ENCODE results near the gene GLT8D2. TPM values are rescaled to one million over a fixed set of nuclear protein-coding genes. Genes with fewer than 3 reads are reported as not detected.

The GLT8D2 gene
- polyA plus RNA-seq, 1 donor: 40.1 TPM

DNA sequence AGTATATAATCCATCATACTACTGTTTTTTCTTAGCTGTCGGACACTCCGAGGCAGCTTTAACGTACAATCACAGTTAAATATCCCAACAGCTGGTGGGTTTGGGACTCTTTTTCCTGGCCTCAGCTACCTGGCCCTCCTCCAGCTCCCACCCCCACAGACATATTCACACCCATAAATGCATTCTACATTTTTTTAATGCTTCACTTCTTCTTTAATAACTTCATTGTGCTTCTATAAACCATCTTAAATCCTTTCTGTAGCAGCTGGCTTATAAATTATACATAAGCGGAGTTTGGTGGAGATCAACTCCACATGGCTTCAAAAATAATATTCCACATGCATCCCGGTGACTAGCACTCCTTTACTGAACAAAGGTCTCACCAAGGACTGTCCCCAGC lies 51.0 kb downstream of the GLT8D2 start:
- DNase-seq: peak; percentile 43

DNA sequence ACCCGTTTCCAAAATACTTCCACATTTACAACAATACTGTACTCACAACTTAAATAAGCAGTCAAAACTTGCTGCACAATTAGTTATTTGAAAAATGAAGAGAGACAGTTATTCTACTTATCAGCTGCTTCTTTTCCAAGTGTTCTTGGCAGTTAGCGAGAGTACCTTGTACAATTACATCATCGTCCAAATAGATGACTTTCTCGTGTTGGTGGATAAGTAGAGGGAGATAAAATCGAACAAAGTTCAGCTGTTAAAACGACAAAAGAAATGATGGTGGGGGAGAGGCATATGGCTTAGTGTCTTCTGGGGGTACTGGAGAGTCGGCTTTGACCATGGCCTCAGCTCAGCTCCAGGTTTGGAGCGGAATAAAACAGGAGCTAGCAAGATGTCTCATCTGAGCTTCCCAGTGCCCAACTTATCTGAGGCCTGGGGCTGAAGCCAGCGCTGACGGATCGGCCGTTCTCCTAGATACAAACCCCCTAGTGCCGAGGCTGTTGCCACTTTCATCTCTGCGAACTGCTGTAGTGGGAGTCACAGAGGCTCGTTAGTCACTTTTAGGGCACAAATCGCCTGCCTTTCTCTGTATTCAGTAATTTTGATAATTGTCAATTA lies 52.6 kb downstream of the GLT8D2 start:
- DNase-seq: no peak

DNA sequence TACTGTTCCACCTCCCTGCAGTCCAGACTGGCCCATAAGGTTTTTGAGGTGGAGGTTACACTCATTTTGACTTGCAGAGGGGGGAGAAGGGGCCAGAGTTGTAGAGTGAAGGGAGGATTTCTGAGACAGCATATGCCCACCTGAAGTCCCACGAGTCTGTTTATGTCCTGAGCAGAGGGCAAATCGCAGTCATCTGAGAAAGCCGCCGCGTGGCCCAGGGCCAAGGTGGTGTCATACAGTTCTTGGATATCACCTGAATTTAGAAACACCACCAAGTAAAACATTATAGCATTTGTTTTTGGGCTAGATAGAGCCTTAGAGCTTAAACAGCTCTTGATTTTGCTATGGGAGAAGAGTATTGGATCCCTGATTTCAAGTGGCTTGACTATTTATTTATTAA lies 53.4 kb downstream of the GLT8D2 start:
- no peak for DNase-seq

DNA sequence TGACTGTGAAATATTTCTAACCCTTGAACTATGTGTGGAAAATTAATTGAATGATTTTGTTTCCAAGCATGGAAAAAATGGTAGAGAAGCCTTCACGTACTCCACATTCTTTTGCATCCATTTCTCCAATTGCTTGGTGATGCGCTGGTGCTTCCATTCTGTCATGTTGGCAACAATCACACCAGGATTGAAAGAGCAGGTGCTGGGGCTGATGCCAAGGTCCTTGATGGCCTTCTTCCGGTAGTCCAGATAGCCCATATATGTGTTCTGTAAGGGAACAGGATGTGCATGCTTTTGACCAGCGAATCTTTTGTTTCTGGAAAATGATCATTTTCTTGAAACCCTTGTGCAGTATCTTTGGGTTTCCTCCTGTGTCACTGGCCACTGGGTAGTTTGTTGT lies 55.8 kb downstream of the GLT8D2 start:
- DNase-seq: peak; percentile 36

DNA sequence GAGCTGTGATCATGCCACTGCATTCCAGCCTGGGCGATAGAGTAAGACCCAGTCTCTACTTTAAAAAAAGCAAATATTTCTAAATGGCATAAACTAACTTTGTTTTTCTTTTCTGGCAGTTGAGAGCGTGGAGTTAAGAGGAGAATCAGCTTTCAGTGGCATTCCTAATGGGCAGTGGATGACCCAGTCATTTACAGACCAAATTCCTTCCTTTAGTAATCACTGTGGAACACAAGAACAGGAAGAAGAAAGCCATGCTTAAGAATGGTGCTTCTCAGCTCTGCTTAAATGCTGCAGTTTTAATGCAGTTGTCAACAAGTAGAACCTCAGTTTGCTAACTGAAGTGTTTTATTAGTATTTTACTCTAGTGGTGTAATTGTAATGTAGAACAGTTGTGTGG lies 63.2 kb downstream of the GLT8D2 start:
- DNase-seq: no peak

DNA sequence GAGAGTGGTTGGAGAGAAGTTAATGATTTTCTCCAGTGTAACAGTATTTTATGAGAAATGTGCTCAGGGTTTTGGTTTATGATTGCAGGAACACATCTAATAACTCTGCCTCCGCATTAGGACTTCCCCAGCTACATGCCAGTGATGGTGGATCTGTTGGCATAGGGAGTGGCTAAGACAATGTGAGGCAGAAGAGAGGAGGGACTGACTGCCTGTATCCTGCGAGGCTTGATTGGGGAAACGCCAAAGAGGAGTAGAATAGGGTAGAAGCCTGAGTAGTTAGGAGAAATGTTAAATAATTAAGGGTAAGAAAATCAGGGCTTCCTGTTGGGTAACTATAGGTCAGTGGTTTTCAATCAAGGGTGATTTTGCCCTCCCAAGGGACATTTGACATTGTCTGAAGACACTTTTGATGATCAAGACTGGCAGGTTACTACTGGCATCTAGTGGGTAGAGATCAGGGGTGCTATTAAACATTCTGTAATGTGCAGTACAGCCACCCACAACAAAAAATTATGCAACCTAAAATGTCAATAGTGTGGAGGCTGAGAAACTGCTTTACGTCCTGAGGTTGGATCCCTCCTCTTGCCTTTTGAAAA lies 71.5 kb downstream of the GLT8D2 start:
- DNase-seq: no peak

DNA sequence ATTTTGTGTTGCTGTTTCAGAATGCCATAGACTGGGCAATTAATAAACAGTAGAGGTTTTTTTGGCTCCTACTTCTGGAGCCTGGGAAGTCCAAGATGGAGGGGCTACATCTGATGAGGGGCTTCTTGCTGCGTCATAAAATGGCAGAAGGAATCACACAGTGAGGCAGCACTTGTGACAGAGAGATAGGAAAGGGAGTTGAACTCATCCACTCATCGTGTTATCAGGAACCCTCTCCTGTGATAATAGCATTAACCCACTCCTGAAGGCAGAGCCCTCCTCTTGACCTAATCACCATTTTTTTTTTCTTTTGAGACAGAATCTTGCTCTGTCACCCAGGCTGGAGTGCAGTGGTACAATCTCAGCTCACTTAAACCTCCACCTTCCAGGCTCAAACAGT lies 74.6 kb downstream of the GLT8D2 start:
- no peak for DNase-seq

DNA sequence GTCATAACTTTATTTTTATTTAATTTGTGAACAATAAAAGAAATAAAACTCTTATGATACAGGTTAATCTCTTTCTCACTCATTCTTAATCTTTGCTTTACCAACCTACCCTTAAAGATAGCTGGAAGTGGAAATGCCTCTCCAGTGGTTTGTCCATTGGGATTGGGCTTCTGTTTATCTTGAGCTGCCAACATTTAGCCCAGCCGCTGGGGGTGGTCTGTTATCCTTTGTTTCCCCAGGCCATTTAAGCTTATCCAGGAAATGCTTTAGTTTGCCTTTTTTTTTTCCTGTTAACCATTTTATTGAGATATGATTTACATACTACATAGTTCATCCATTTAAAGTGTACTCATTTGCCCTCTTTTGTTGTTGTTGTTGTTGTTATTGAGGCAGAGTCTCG lies 76.1 kb downstream of the GLT8D2 start:
- DNase-seq: no peak

DNA sequence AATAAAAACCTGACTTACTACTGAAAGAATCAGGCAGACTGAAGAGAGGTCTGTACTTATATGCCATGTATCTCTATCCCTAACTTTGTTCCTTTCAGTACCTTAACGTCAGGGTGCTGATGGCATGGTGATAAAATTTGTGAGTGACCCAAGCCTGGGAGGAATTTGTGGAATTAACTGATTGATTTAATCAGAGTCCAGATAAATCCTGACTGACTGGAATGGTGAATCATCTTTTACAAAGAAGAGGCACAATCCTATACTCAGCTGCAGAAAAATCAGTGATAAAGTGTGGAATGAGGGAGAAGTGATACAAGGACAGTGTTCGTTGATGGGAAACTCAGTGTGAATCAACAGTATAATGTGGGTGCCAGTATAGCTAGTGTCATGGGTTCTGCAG lies 80.6 kb downstream of the GLT8D2 start:
- no peak for DNase-seq

DNA sequence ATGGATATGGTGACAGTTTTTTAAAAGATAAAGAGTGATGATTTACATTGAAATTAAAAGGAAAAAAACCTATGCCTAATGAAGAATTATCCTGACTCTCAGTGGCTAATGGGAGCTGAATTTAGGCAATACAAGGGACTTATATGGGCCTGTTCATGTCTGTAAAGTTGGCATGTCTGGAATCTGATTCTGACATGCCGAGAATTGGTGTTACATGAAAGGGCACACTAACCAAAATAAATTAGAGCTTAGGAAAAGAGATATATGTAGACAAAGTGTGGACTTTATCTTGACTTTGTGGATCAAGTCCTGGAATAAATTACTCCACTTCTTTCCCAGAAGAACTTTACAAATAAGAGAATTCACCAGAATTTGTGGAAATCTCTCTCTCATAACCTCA lies 83.3 kb downstream of the GLT8D2 start:
- no peak for DNase-seq

DNA sequence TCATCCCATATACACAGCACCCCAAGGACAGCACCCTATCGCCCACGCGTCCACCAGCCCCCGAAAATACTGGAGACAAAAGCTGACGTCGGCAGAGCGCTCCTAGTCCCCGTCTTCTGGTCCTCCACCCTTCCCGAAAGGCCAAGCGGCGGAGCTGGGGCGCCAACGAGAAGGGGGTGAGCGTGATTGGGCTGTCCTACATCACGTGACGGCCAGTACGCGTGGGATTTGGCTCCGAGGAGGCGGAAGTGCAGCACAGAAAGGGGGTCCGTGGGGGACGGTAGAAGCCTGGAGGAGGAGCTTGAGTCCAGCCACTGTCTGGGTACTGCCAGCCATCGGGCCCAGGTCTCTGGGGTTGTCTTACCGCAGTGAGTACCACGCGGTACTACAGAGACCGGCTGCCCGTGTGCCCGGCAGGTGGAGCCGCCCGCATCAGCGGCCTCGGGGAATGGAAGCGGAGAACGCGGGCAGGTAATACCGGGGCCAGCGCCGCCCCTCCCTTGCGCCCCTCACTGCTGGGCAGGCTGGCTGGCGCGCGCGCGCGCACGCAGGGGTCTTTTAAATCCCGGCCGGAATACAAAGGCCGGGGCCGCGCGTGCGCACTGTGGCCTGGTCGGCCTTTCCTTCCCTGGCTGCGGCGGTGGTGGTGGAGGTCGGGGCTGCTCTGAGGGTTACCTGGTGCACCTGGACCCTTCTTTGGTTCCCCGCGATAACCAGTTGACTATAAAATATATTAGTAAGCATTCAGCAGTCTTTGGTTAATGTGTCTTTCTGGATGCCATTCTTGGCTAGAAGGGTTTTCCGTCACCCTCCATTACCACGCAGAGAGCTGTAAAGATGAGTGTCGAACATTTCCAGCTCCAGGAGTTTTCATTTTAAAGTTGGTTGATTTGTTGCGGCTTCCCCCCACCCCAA lies 84.1 kb downstream of the GLT8D2 start, which contains the start of gene TDG:
TDG (plus strand) TSS at position 283 of the 915 bp plus-strand sequence; CDS start at position 449, 166 bp downstream.
- peak; percentile 99 for DNase-seq

DNA sequence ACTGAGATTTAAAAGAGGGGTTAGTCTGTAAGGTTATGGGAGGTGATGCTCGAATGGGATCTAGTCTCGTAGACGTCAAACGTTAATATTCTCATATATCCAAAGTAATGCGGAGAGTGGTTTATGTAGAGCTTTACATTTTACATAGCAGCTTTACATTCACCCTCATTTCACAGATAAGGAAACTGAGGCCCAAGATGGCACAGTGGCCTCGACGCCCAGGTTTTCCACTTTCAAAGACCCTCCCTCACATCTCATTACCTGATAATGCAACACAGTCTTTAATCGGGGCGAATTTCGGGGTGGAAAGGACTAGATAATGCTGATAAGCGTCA lies 84.8 kb downstream of the GLT8D2 start:
- no peak for DNase-seq

DNA sequence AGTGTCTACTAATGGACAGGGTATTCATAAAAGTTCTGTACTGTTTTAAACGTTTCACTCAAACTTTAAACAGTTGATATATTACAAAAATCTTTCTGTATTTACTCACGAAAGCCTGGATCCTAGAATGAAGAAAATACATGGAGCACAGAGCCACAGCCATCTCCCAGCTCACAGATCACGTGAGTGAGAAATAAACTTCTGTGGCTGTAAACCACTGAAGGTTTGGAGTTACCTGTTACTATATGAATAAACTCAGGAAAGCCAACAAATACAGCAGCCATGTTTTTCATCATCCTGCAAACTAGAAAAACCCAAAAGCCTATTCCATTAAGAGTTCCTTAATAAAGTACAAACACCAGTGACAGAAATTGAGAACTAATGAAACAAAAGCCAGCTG lies 85.2 kb downstream of the GLT8D2 start:
- no peak for DNase-seq

DNA sequence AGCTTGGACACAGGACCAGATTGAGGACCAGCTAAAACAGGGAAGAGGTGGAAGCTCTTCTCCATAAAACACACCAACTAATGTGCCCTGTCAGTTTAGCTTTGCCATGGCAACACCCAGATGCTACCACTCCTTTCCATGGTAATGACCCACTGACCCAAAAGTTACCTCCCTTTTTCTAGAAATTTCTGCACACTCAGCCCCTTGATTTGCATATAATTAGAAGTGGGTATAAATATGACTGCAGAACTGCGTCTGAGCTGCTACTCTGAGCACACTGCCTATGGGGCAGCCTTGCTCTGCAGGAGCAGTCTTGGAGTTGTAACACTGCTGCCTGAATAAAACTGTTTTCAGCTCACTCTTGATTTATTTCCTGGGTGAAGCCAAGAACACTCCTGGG lies 87.5 kb downstream of the GLT8D2 start:
- DNase-seq: no peak

DNA sequence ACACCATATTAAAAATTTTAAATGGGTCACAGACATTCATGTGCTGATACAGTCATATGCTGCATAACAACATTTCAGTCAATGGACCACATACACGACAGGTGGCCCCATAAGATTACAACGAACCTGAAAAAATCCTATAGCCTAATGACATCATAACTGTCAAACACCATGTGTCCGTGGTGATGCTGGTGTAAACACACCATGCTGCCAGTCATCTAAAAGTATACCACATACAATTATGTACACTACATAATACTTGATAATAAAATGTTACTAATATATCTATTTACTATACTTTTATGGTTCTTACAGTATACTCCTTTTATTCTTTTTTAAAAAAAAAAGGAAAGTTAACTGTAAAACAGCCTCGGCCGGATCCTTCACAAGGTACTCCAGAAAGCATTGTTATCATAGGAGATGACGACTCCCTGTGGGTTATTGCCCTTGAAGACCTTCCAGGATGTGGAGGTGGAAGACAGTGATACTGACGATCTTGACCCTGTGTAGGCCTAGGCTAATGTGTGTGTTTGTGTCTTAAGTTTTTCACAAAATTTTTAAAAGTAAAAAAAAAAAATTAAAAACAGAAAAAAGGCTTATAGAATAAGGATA lies 89.3 kb downstream of the GLT8D2 start:
- no peak for DNase-seq

DNA sequence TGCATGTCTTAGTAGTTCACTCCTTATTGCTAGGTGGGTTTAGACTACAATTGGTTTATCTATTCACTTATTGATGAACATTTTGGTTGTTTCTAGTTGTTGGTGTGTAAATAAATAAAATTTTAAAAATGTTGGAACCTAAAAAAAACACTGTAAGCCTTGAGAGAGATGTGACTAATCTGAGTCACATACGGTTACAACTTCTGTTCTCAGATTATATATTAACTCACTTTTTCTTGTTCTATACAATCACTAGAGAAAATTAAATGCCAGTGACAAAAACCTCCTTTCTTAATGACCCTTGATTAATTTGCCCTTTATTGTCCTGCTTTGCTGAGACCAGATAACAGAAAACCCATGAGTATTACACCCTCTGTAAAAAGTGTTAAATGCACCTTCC lies 91.4 kb downstream of the GLT8D2 start:
- no peak for DNase-seq

DNA sequence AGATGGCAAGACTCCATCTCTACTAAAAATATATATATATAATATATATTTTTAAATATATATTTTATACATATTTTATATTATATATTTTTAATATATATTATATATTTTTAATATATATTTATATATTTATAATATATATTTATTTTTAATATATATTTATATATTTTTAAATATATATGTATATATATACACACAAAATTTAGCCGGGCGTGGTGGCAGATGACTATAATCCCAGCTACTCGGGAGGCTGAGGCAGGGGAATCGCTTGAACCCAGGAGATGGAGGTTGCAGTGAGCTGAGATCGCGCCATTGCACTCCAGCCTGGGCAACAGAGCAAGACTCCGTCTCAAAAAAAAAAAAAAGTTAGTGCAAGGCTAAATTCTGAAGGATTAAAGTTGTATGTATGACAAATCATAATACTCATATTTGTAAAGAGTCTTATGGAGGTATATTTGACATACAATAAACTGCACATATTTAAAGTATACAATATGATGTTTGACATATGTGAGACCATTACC lies 92.1 kb downstream of the GLT8D2 start:
- DNase-seq: no peak

DNA sequence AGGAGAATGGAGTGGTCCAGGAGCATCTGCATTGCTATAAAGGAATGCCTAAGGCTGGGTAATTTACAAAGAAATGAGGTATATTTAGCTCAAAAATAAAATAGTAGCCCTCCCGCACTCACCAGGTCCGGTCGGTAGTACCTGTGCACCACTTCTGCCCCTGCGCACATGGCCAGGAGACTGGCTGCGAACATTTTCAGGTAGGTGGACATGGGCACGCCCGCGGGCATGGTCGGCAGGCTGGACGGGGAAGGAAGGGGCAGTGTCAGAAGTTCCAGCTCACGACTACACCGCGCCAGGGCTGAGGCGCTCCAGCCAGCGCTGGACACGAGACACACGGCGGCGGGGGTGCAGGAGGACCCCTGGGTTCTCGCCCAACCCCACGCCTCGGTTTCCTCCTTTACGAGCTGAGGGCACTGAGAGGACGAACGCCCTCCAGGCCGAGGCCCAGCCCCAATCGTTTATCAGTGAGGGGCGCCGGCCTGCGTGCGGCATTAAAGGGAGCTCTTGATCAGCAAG lies 93.4 kb downstream of the GLT8D2 start:
- DNase-seq: no peak

DNA sequence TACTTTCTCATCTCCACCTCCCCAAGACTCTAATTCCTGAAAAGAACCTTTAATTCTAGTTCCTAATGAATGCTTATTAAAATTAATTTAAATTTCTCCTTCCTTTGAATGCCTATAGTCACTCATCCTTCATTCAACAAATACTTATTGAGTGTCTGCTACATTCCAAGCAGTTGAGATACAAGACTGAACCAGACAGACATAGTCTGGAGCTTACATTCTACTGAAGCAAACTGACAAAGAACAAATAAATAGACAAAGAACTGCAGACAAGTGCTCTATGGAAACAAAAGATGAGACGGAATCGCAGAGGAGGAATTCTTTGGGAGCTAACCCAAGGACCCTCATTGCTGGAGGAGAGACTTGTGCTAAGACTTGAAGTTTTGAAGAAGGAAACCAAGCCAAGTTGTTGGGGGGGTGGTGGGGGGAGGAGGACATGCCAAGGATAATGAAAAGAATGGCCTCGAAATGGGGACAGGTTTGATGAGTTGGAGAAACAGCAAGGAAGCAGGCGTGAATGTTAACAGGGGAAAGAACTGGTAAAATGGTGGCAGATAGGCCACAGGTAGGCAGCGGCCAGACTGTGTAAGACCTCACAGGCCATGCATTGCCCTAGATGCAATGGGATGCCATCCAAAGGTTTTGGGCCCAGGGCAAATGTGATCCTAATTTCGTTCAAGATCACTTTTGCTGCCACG lies 94.0 kb downstream of the GLT8D2 start:
- DNase-seq: no peak

DNA sequence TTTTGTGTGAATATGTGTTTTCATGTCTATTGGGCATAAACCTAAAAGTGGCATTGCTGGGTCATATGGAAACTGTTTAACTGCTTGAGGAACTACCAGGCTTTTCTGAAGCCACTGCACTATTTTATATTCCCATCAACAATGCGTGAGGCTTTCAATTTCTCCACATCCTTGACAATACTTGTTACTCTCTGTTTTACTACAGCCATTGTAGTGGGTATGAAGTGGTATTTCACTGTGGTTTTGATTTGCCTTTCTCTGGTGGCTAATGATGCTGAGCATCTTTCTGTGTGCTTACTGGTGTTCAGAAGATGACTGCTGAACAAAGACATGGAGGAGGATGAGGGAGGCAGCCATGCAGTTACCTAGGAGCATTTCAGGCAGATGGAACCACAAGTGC lies 97.5 kb downstream of the GLT8D2 start:
- no peak for DNase-seq

DNA sequence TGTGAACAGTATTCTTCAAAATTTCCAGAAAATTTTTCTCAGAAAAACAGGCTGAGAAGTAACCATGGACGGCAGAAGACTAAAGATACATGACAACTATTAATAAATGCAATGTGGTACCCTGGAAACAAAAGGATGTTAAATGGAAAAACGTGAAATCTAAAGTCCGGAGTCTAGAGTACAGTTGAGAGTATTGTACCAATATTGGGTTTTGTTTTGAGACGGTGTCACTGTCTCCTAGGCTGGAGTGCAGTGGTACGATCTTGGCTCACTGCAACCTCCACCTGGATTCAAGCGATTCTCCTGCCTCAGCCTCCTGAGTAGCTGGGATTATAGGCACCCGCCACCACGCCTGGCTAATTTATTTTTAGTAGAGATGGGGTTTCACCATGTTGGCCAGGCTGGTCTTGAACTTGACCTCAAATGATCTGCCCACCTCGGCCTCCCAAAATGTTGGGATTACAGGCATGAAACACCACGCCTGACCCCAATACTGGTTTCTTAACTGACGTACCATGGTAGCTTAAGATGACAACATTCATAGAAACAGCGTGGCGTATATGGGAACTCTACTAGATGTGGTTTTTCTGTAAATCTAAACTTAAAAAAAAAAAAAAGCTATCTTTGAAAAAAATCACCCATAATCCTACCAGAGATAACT lies 101.1 kb downstream of the GLT8D2 start:
- no peak for DNase-seq

Data from hindlimb muscle (tissue), 1 donor.